ENCODE measurements around the gene PRSS8.

PRSS8 gene

DNA sequence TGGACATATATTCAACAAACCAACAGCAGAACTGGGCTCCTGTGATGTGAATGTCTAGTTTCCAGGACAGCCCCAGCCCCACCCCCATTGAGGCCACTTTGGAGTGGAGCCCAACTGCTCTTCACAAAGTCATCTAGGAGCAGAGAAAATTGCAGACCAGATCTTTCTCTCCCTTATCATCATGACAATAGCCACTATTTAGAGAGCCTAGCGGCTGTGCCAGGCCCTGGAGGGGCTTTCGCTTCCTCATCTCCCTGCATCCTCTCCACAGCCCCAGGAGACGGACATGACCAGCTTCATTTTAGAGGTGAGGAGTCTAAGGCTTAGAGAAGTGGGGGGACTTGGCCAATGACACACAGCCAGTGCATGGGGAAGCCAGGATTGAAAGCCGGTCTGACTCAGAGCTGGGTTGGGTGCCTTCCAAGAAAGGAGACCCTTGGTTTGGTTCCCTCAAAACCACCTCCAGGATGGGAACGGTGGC is 1.4 kb downstream of the PRSS8 start:
- CTCF ChIA-PET = interaction anchor here (1.6 to 1.9 kb wide), 2 partner anchors 8 to 13 kb away, joined by 5 to 6 read pairs; no protein-coding TSS in a partner anchor
- POLR2A ChIA-PET = interaction anchor here (0.5 kb wide), 1 partner anchor 50 kb away, joined by 3 read pairs; no protein-coding TSS in a partner anchor
- DNase-seq (ENCODE audit: extremely low spot score) = no peak
- TF ChIP-seq, protein P1, sequence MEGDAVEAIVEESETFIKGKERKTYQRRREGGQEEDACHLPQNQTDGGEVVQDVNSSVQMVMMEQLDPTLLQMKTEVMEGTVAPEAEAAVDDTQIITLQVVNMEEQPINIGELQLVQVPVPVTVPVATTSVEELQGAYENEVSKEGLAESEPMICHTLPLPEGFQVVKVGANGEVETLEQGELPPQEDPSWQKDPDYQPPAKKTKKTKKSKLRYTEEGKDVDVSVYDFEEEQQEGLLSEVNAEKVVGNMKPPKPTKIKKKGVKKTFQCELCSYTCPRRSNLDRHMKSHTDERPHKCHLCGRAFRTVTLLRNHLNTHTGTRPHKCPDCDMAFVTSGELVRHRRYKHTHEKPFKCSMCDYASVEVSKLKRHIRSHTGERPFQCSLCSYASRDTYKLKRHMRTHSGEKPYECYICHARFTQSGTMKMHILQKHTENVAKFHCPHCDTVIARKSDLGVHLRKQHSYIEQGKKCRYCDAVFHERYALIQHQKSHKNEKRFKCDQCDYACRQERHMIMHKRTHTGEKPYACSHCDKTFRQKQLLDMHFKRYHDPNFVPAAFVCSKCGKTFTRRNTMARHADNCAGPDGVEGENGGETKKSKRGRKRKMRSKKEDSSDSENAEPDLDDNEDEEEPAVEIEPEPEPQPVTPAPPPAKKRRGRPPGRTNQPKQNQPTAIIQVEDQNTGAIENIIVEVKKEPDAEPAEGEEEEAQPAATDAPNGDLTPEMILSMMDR (IDR thresholded peaks at IDR 0.05; ENCODE audit: control extremely low read depth, extremely low read depth, low read depth, missing control alignments) = no peak

DNA sequence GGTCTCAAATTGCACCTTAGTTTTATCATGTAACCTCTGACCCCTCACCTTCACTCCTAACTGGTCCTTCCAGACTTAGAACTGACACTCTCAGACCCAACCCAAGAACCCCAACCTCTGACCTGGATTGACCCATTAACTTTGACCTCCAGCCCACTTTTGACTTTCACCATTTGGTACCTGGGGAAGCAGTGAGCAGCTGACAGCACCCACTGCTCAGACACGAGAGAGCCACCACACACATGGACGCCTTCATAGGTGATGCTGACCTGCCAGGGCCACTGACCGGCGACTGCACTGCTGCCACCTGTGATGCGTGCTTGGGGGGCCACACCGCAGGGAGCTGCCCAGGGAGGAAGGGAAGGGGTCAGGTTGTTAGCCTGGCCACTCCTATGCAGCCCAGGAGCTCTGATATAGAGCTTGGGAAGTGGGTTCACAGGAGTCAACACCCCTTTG is 2.5 kb downstream of the PRSS8 start:
- TF ChIP-seq, protein P1 (IDR thresholded peaks at IDR 0.05; ENCODE audit: control extremely low read depth, extremely low read depth, low read depth, missing control alignments) = no peak
- ChIA-PET CTCF (interaction anchor here (1.0 to 1.9 kb wide), 2 partner anchors 9 to 14 kb away, joined by 3 to 6 read pairs; no protein-coding TSS in a partner anchor), POLR2A (interaction anchor here (1.6 kb wide), 1 partner anchor 16 kb away, joined by 5 read pairs; the partner anchor contains the start of gene KAT8)
- DNase-seq (ENCODE audit: extremely low spot score) = no peak

DNA sequence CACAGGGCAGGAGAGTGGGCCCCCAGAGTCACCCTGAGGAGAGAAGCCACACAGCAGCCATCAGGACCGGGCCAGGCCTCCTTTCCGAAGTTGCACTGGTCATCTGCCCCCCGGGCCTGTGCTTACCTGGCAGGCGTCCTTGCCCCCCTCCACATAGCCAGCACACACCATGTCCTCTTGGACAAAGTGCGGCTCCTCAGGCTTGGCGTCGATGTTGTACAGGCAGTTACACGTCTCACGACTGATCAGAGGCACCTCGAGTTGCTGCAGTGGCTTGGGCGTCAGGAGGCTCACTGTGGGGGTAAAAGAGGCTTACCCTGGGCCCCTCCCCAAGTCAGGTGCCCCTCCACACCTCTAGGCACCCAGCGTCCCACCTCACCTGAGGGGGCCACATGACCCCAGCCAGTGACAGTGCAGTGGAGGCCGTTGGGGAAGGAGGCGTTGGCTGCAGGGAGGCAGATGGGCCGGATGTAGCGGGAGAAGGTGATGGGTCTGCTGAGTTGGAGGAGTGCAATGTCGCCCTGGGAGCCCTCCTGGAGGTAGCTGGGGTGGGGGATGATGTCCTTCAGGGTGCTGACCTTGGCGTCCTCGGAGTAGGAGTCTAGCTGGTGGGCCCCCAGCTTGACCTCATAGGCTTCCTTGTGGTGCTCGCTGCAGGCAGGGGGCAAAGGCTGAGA is 3.1 kb downstream of the PRSS8 start:
- DNase-seq (ENCODE audit: extremely low spot score) = no peak
- ChIA-PET CTCF (interaction anchor here (1.0 to 8.5 kb wide), 4 partner anchors 9 to 148 kb away, joined by 3 to 68 read pairs (median 4); partner anchors contain the start of gene HSD3B7), POLR2A (interaction anchor here (0.8 to 1.6 kb wide), 2 partner anchors 11 to 15 kb away, joined by 3 to 5 read pairs; partner anchors contain the start of gene KAT8)
- TF ChIP-seq, protein P1 (IDR thresholded peaks at IDR 0.05; ENCODE audit: control extremely low read depth, extremely low read depth, low read depth, missing control alignments) = no peak

DNA sequence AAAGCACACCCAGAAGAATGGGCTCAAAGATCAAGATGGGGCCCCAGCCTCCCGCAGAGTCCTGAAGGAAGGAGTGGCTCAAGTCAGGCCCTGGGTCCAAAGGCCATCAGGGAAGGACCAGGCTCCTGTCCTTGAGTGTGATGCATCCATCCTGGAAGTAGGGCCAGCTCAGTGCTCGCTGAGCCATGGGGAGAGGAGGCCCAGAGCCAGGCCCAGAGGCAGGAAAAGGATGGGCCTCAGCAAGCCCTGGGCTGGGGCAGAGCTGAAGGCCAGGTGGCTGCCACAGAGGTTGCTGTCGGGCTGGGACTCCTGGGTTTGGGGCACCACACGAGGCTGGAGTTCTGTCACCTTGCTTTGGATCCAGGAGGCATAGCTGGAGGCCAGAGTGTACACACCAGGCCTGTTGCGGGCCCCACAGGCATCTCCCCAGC is 3.7 kb downstream of the PRSS8 start:
- CTCF ChIA-PET = interaction anchor here (0.7 to 8.5 kb wide), 4 partner anchors 9 to 312 kb away, joined by 3 to 68 read pairs (median 4); partner anchors contain the start of genes HSD3B7 and KAT8
- TF ChIP-seq, protein P1 (IDR thresholded peaks at IDR 0.05; ENCODE audit: control extremely low read depth, extremely low read depth, low read depth, missing control alignments) = no peak
- POLR2A ChIA-PET = interaction anchor here (0.8 to 1.6 kb wide), 2 partner anchors 11 to 14 kb away, joined by 3 to 5 read pairs; partner anchors contain the start of gene KAT8
- no peak for DNase-seq (ENCODE audit: extremely low spot score)

DNA sequence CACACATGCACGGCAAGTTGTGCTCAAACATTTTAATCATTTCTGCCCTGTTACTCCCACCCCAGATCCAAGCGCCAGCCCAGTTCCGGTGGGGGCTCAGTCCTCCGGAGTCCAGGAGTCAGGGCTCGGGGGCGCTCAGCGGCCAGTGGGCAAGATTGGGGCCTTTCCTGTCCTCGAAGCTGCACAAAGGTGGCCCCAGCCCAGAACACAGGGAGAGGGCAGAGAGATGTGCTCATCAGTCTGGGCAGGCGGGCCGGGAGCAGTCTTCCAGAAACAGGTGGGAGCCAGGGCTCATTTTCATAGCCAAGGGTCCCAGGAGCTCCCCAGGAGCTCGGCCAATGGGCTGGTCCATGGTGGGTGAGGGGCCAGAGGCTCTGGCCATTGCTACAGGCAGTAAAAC is 4.1 kb downstream of the PRSS8 start:
- CTCF ChIA-PET = interaction anchor here (0.7 to 8.5 kb wide), 4 partner anchors 10 to 312 kb away, joined by 3 to 68 read pairs (median 4); partner anchors contain the start of genes HSD3B7 and KAT8
- POLR2A ChIA-PET = interaction anchor here (0.8 to 1.6 kb wide), 3 partner anchors 10 to 14 kb away, joined by 3 to 5 read pairs (median 3); partner anchors contain the start of gene KAT8
- TF ChIP-seq, protein P1 (IDR thresholded peaks at IDR 0.05; ENCODE audit: control extremely low read depth, extremely low read depth, low read depth, missing control alignments) = no peak
- no peak for DNase-seq (ENCODE audit: extremely low spot score)

DNA sequence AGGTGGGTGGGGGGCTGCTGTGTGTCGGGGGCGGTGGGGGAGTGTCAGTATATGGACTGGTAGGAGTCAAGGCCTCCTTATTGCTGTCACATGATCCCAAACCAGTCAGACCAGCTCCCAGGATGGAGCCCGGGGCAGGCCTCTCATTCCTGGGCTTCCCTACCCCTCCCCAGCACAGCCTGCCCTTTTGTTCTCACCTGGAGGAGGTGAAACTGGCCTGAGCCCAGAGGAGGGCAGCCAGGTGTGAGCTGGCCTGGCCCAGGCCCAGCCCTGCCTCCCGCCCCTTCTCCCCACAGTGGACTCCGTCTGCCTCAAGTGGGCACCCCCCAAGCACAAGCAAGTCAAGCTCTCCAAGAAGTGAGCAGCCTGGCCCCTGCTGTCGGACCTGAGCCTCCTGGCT is 4.6 kb downstream of the PRSS8 start:
- CTCF ChIA-PET = interaction anchor here (1.6 to 8.5 kb wide), 3 partner anchors 10 to 13 kb away, joined by 4 to 68 read pairs (median 14); partner anchors contain the start of gene KAT8

More for the DNA sequence above, 4.6 kb downstream of the PRSS8 start:
- POLR2A ChIA-PET = interaction anchor here (1.3 to 1.9 kb wide), 2 partner anchors 11 to 13 kb away, joined by 3 to 8 read pairs; partner anchors contain the start of gene KAT8
- TF ChIP-seq, protein P1 (IDR thresholded peaks at IDR 0.05; ENCODE audit: control extremely low read depth, extremely low read depth, low read depth, missing control alignments) = no peak
- no peak for DNase-seq (ENCODE audit: extremely low spot score)
